Coronary artery (tissue), 2 donors: Measurements from ENCODE around the gene SATB1.
"Not testable (repeated sequence)": the region's sequence is repeated elsewhere in the genome, so short reads cannot be mapped to it uniquely, and the experiment has no call there.

Source experiments
- DNase-seq: peaks from one replicate; pipeline ENCODE4 v3.0.0-alpha.2; 2017; ENCODE audit warnings: low spot score
- H3K27ac ChIP-seq, 2 donors: fragments of 200-600 bp; sonication (generic); one replicate each; pipeline ENCODE4 v1.5.1; 2016 to 2019
- H3K4me3 ChIP-seq: fragments of 200-600 bp; sonication (generic); 2 replicates; pipeline ENCODE4 v1.5.1; 2016; ENCODE audit warnings: mild to moderate bottlenecking, moderate library complexity
- TF ChIP-seq, protein P1 (sequence below): fragments of 200-600 bp; sonication (generic); IDR thresholded peaks from one replicate; pipeline ENCODE4 v1.5.1; 2019; ENCODE audit warnings: antibody characterized with exemption

The SATB1 gene

DNA sequence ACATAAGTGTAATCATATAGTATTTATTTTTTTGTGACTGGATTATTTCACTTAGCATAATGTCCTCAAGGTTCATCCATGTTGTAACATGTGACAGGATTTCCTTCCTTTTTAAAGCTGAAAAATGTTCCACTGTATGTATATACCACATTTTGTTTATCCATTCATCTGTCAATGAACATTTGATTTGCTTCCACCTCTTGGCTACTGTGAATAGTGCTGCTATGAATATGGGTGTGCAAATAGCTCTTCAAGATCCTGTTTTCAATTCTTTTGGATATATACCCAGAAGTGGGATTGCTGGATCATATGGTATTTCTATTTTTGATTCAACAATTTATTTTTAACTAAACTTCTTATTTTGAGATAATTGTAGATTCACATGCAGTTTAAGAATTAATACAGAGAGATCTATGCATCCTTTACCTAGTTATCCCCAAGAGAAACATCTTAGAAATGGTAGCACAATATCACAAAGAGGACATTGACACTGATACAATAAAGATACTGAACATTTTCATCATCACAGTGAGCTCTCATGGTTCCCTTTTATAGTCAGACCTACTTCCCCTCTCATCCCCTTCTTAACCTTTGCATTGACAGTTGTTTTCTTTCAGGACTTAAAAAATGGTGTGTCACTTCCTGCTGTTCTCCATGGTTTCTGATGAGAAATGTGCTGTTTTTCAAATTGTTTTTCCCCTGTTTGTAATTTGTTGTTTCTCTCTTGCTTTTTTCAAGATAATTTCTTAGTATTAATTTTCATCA lies 90.1 kb downstream of the SATB1 start:
- TF ChIP-seq, protein P1, sequence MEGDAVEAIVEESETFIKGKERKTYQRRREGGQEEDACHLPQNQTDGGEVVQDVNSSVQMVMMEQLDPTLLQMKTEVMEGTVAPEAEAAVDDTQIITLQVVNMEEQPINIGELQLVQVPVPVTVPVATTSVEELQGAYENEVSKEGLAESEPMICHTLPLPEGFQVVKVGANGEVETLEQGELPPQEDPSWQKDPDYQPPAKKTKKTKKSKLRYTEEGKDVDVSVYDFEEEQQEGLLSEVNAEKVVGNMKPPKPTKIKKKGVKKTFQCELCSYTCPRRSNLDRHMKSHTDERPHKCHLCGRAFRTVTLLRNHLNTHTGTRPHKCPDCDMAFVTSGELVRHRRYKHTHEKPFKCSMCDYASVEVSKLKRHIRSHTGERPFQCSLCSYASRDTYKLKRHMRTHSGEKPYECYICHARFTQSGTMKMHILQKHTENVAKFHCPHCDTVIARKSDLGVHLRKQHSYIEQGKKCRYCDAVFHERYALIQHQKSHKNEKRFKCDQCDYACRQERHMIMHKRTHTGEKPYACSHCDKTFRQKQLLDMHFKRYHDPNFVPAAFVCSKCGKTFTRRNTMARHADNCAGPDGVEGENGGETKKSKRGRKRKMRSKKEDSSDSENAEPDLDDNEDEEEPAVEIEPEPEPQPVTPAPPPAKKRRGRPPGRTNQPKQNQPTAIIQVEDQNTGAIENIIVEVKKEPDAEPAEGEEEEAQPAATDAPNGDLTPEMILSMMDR = no peak
- H3K27ac ChIP-seq = no peak overlapping the region
- DNase-seq = no peak

DNA sequence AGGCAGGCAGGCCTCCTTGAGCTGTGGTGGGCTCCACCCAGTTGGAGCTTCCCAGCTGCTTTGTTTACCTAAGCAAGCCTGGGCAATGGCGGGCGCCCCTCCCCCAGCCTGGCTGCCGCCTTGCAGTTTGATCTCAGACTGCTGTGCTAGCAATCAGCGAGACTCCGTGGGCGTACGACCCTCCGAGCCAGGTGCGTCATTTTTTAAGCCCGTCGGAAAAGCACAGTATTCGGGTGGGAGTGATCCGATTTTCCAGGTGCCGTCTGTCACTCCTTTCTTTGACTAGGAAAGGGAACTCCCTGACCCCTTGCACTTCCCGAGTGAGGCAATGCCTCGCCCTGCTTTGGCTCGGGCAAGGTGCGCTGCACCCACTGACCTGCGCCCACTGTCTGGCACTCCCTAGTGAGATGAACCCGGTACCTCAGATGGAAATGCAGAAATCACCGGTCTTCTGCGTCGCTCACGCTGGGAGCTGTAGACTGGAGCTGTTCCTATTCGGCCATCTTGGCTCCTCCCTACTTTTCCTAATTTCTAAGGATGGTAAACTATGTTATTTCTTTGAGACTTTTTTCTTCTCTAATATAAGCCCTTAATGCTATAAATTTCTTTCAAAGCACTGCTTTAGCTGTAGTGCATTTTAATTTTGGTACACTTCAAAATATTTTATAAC lies 94.2 kb downstream of the SATB1 start:
- DNase-seq, H3K27ac ChIP-seq: not testable (repeated sequence)

More for the DNA sequence above, 90.1 kb downstream of the SATB1 start:
- H3K4me3 ChIP-seq = no peak overlapping the region

DNA sequence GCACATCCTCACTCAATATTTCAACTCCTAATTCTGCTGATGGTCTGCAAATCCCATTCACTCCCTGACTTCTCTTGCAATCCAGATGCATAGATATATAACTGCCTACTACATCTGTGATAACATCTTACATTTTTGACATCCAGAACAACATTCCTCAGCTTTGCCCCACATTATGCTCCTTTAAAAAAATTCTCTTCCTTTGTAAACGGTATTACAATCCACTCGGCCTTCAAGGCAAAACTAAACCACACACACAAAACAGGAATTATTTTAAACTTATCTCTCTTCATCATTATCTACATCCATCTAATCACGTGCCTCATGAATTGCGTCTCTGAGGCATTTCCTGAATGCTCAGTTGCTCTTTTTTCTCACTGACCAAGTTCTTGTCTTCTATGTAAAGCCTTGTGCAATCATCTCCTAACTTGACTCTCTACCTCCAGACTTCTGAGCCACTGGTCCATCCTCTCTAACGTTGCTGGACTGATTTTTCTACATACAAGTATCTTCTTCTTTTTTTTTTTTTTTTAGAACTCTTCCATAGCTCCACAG lies 117.0 kb downstream of the SATB1 start:
- TF ChIP-seq, protein P1 = no peak
- no peak for DNase-seq
- H3K27ac ChIP-seq = no peak overlapping the region
- no peak overlapping the region for H3K4me3 ChIP-seq

More for the DNA sequence above, 94.2 kb downstream of the SATB1 start:
- H3K4me3 ChIP-seq = not testable (repeated sequence)

DNA sequence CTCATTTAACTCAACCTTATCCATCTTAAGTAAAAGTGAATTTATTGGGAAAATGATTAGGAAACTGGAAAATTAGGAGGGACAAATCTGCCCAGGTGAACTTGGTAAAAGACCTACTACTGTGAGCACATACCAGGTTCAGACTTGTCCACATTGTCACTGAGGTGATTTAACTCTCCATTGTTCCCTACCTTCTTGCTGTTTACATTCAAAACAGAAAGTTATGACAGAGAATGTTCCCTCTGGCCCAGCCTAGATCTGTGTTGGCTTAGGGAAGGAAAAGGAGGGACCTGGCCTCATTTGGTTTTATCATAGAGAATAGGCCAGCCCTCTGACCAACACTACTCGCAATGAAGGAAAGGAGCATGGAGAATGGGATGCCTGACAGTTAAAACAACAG lies 117.6 kb downstream of the SATB1 start:
- TF ChIP-seq, protein P1 = no peak
- DNase-seq = no peak
- H3K4me3 ChIP-seq = no peak overlapping the region
- no peak overlapping the region for H3K27ac ChIP-seq

DNA sequence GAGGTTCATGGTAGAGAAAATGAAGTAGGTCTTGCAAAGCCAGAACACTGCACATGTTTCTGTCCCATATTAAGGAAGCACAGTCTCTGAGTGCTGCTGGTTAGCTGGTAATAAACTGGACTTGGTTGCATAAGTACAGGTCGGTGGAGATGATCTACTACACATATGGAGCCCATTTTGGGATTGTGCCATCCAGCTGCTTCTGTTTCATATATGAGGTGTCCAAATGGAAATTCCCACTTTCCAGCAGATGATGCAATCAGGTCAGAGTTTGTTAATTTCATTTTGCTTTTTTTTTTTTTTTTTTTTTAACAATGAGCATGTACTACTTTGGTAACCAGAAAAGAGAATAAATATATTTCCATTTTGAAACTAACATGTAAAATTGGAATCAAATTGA lies 122.6 kb downstream of the SATB1 start:
- Histone ChIP-seq H3K27ac (no peak overlapping the region), H3K4me3 (no peak overlapping the region)
- TF ChIP-seq, protein P1 = no peak
- DNase-seq = no peak

DNA sequence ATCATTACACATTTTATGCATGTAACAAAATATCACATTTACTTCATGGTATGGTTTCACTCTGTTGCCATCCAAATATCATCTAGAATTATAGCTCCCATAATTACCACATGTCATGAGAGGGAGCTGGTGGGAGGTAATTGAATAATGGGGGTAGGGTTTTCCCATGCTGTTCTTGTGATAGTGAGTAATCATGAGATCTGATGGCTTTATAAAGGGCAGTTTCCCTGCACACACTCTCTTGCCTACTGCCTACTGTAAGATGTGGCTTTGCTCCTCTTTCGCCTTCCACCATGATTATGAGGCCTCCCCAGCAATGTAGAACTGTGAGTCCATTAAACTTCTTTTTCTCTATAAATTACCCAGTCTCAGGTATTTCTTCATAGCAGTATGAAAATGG lies 123.4 kb downstream of the SATB1 start:
- no peak overlapping the region for H3K4me3 ChIP-seq
- TF ChIP-seq, protein P1 = no peak
- no peak overlapping the region for H3K27ac ChIP-seq
- no peak for DNase-seq

DNA sequence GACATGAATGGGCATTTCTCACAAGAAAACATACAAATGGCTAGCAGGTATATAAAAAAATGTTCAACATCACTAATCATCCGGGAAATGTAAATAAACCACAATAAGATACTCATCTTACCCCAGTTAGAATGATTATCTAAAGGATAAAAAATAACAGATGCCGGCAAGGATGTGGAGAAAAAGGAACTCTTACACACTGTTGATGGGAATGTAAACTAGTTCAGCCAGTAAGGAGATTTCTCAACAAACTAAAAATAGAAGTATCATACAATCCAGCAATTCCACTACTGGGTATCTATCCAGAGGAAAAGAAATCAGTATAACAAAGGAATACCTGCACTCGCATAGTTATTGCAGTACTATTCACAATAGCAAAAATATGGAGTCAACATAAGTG lies 124.2 kb downstream of the SATB1 start:
- no peak for DNase-seq
- no peak overlapping the region for H3K4me3 ChIP-seq
- TF ChIP-seq, protein P1 = no peak
- H3K27ac ChIP-seq = no peak overlapping the region
